Activated T-cell treated with anti-CD3 and anti-CD28 coated beads, Interleukin-2, amount 50 U/mL, for 4 hours (primary cell): Measurements from ENCODE around the gene ARHGEF1. TPM values are rescaled to one million over a fixed set of nuclear protein-coding genes. Genes with fewer than 3 reads are reported as not detected.

ENCODE experiments used
- ATAC-seq, 2 donors: fragments of 200-7000 bp; cut with Tn5 transposase; one replicate each; pipeline ENCODE4 v1.10.0; 2021
- DNase-seq: peaks from one replicate; pipeline ENCODE4 v3.0.0-alpha.2; 2020
- H3K27me3 Mint-ChIP-seq: one replicate; pipeline ENCODE4 v1.8.0; 2021; ENCODE audit warnings: low read depth, mixed read lengths
- H3K36me3 Mint-ChIP-seq: one replicate; pipeline ENCODE4 v1.8.0; 2022; ENCODE audit warnings: mixed read lengths; ENCODE audit not compliant: insufficient read depth
- H3K4me1 Mint-ChIP-seq: one replicate; pipeline ENCODE4 v1.8.0; 2021; ENCODE audit warnings: low read depth, mixed read lengths
- H3K4me3 Mint-ChIP-seq: one replicate; pipeline ENCODE4 v1.8.0; 2021; ENCODE audit warnings: mild to moderate bottlenecking, moderate library complexity, mixed read lengths
- H3K9me3 Mint-ChIP-seq: one replicate; pipeline ENCODE4 v1.8.0; 2021; ENCODE audit warnings: mixed read lengths
- total RNA-seq, 3 donors: library from RNA; stranded (reverse); gene quantifications; one replicate each; pipeline ENCODE4 v1.2.1, GENCODE V29; 2021

ARHGEF1 gene, protein sequence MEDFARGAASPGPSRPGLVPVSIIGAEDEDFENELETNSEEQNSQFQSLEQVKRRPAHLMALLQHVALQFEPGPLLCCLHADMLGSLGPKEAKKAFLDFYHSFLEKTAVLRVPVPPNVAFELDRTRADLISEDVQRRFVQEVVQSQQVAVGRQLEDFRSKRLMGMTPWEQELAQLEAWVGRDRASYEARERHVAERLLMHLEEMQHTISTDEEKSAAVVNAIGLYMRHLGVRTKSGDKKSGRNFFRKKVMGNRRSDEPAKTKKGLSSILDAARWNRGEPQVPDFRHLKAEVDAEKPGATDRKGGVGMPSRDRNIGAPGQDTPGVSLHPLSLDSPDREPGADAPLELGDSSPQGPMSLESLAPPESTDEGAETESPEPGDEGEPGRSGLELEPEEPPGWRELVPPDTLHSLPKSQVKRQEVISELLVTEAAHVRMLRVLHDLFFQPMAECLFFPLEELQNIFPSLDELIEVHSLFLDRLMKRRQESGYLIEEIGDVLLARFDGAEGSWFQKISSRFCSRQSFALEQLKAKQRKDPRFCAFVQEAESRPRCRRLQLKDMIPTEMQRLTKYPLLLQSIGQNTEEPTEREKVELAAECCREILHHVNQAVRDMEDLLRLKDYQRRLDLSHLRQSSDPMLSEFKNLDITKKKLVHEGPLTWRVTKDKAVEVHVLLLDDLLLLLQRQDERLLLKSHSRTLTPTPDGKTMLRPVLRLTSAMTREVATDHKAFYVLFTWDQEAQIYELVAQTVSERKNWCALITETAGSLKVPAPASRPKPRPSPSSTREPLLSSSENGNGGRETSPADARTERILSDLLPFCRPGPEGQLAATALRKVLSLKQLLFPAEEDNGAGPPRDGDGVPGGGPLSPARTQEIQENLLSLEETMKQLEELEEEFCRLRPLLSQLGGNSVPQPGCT
- 100 to 1,000 TPM; 286 to 314 (median 301) TPM for total RNA-seq

DNA sequence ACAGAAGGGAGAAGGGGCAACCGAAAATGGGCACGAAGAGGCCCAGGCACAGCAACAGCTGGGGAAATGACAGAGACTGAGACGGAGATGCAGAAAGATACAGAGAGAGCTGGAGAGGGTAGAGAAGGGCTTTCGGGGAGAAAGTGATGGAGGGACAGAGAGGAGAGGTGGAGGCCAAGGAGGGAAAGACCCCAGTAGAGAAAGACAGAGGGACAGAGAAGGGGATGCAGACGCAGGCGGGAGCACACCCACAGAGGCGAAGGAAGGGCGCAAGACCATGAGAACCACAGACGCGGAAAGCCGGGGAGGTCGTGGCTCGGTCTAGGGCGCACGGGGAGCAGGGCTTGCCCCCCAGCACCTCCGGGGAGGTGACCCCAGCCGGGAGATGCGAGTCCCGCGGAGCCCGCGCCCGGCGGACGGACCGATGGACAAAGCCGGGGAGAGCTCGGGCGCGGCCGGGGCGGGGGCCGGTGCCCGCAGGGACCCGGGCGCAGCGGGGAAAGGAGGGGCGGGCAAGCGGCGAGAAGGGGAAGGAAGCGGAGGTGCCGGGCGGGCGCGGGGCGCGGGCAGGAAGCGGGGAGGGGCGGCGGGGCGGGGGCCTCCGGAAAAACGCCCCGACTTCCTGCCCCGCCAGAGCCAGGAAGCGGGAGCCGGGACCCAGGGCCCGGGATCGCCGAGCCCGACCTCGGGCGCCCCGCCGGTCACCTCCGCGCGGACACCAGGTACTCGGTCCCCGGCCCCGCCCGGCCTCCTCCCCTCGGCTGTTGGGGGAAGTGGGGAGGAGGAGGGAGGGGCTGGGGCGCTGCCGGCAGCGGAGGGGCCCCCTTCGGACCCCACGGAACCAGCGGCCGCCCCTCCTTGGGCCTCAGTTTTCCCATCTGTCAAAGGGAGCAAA, at the start of gene ARHGEF1:
Gene ARHGEF1, plus strand, starts transcription at position 617 of the 895 bp plus-strand sequence. CDS start 4,899 bp downstream, outside the sequence.
- DNase-seq (peak; percentile 46), ATAC-seq (peak in 1 of 2 donors; percentile 5)
- Mint-ChIP-seq H3K4me3 (peak within 1 kb of the TSS; percentile 99), H3K36me3 (peaks cover 4% of the 10 kb centered on the region), H3K4me1 (peaks cover 65% of the 10 kb centered on the region), H3K9me3 (no peaks in the 10 kb centered on the region), H3K27me3 (no peaks in the 10 kb centered on the region)

DNA sequence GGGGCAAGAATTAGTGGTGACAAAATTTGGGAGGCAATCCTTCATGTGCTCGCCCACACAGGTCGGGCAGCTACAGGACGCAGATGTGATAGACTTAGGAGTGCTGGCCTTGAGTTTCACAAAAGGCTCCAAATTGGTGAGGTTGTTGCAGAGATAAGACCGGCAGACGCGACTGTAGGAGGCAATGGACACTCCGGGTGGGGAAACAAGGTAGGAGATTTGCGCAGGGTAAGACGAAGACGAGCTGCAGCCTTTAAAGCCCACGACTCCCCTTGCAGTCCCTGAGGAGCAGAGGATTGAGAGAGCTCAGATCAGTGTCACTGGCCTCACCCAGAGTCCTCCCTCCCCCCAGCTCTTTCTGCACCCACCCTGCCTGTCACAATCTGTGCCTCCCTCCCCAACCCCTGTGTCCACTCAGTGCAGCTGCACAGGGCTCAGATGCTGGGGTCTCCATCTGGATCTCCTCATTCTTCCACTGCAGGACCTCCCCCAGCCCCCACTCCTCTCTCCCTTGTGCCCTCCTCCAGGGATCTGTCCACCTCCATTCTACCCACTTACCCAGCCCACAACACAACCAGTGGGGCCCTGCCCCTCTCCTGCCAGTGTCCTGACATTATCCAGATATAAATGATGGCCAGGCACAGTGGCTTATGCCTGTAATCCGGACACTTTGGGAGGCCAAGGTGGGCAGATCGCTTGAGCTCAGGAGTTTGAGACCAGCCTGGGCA, 44.8 kb upstream of the ARHGEF1 start:
- no peak overlapping the region for H3K4me3 Mint-ChIP-seq
- no peaks in the 10 kb centered on the region for H3K9me3 Mint-ChIP-seq
- ATAC-seq (no peak), DNase-seq (no peak)
- H3K36me3 Mint-ChIP-seq, result no peaks in the 10 kb centered on the region
- H3K4me1 Mint-ChIP-seq, result peaks cover 1% of the 10 kb centered on the region
- H3K27me3 Mint-ChIP-seq, result peaks cover 19% of the 10 kb centered on the region

DNA sequence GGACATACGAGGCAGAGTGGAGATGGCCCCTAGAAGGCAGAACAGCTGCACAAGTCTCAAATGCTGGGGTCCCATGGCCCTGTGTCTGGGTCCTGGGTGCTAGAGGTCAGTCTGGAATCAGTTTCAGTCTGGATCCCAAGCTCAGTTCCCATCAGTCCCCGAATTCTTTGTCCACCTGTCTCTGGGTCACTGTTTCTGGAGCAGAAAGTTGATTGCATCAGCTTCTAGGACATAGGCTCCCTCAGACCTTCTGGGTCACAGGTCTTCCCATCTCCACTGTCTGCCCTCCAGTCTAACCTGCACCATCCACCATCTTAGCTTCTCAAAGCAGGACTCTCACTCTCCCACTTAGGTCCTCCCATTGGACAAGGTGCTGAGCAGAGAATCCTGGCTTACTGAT, 43.8 kb upstream of the ARHGEF1 start:
- Mint-ChIP-seq H3K4me1 (peaks cover 1% of the 10 kb centered on the region), H3K4me3 (no peak overlapping the region), H3K36me3 (no peaks in the 10 kb centered on the region), H3K27me3 (peaks cover 19% of the 10 kb centered on the region), H3K9me3 (no peaks in the 10 kb centered on the region)
- no peak for ATAC-seq
- DNase-seq, result no peak

- Mint-ChIP-seq H3K9me3 (no peaks in the 10 kb centered on the region), H3K4me3 (no peak overlapping the region), H3K36me3 (no peaks in the 10 kb centered on the region), H3K27me3 (peaks cover 6% of the 10 kb centered on the region), H3K4me1 (no peaks in the 10 kb centered on the region)
- no peak for DNase-seq
- no peak for ATAC-seq
These were observed 39.6 kb upstream of the ARHGEF1 start for GRCh38 chr19:41843371-41843770.

DNA sequence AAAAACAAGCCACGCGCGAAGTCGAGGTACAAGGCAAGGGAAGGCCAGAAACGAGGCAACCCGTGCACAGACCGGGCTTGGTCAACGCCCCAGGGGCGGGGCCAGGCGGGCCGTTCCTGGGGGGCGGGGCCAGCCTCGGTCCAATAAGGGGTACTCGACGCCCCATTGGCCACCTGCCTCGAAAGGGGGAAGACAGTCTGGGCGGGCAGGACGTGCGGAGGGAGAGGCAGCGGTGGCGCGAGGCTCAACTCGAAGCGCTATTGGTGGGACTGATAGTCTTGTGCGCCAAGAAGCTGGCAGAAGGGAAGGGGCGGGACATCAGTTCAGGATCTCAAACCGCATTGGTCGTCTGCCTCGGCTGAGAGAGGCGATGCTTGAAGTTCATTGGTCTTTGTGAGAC, 38.4 kb upstream of the ARHGEF1 start, which contains the start of gene LYPD4:
Gene LYPD4, minus strand, starts transcription at position 83 of the 400 bp plus-strand sequence. CDS start 5,398 bp downstream, outside the sequence.
- Mint-ChIP-seq H3K4me3 (no peak within 1 kb of the TSS), H3K4me1 (no peaks in the 10 kb centered on the region), H3K9me3 (no peaks in the 10 kb centered on the region), H3K36me3 (no peaks in the 10 kb centered on the region), H3K27me3 (peaks cover 3% of the 10 kb centered on the region)
- peak in 1 of 2 donors; percentile 37 for ATAC-seq
- no peak for DNase-seq

GRCh38 chr19:41845001-41845050, 38.2 kb upstream of the ARHGEF1 start, which contains the start of gene DMRTC2:
TSS of gene DMRTC2 (plus strand) at chr19:41845042. CDS start at chr19:41847429, 2,387 bp downstream.
- no peak within 1 kb of the TSS for H3K4me3 Mint-ChIP-seq

DNA sequence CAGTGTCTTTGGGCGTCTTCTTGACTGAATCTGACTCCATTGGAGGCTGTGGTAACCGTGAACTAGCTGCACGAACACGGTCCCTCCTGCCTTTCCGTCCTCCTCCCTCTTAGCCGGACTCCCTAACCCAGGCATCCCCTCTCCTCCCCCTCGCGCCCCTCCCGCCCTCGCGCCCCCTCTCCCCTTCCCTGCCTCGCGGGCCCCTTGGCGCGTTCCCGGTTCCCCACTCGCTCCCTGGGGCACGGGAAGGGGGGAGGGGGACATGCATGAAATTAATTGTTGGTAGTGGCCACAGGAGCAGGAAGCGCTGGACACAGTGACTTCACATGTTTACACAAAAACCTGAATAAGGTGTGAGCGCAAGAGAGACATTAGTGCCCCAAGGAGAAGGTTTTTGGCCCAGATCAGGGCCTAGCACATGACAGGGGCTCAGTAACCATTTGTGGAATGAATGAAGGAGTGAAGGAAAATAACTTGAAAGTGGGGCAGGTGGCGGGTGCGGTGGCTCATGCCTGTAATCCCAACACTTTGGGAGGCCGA, 37.9 kb upstream of the ARHGEF1 start:
- H3K9me3 Mint-ChIP-seq, result no peaks in the 10 kb centered on the region
- no peaks in the 10 kb centered on the region for H3K36me3 Mint-ChIP-seq
- ATAC-seq (no peak), DNase-seq (no peak)
- no peak overlapping the region for H3K4me3 Mint-ChIP-seq
- H3K4me1 Mint-ChIP-seq, result no peaks in the 10 kb centered on the region
- H3K27me3 Mint-ChIP-seq, result peaks cover under 1% of the 10 kb centered on the region

More at GRCh38 chr19:41845001-41845050, 38.2 kb upstream of the ARHGEF1 start, which contains the start of gene DMRTC2:
- Mint-ChIP-seq H3K27me3 (peaks cover 3% of the 10 kb centered on the region), H3K9me3 (no peaks in the 10 kb centered on the region), H3K36me3 (no peaks in the 10 kb centered on the region), H3K4me1 (no peaks in the 10 kb centered on the region)
- ATAC-seq (no peak), DNase-seq (no peak)

DNA sequence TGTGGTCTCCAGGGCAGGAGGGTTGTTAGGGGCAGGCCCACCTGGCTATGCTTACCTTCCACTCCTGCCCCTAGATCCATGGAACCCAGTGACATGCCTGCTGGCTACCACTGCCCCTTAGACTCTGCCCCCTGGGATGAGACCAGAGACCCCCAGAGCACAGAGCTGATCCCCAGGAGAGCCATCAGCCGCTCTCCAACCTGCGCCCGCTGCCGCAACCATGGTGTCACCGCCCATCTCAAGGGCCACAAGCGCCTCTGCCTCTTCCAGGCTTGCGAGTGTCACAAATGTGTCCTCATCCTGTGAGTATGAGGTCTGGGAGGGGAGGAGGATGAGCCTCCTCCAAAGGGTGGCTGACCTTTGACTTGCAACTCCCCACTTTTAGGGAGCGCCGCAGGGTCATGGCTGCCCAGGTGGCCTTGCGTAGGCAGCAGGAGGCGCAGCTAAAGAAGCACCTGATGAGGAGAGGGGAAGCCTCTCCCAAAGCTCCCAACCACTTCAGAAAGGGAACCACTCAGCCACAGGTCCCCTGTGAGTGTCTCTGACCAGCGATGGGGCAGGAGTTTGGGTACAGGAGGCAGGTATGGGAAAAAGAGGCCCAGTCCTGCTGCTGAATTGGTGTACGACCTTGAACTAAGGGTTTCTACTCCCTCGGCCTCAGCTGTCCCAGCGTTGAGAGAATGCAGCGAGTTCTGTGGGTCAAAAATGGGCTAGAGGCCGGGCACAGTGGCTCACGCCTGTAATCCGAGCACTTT, 35.5 kb upstream of the ARHGEF1 start:
- Mint-ChIP-seq H3K9me3 (no peaks in the 10 kb centered on the region), H3K4me3 (no peak overlapping the region), H3K27me3 (peaks cover 3% of the 10 kb centered on the region), H3K4me1 (no peaks in the 10 kb centered on the region), H3K36me3 (no peaks in the 10 kb centered on the region)
- ATAC-seq (no peak), DNase-seq (no peak)

DNA sequence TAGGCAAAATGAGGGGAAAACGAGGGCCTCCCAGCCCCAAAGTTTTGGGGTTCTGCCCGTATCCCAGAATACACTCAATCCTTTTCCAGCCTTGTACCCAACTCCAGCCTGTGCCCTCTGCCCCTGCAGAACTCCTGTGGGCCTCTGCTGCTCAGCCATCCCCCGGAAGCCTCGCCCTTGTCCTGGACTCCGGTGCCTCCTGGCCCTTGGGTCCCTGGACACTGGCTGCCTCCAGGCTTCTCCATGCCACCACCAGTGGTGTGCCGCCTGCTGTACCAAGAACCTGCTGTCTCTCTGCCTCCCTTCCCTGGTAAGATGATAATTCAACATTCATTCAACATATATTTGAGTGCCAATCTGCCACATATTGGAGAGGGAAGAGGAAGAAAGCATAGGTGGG, 34.3 kb upstream of the ARHGEF1 start:
- no peaks in the 10 kb centered on the region for H3K9me3 Mint-ChIP-seq
- peaks cover 3% of the 10 kb centered on the region for H3K27me3 Mint-ChIP-seq
- DNase-seq (no peak), ATAC-seq (no peak)
- H3K36me3 Mint-ChIP-seq, result no peaks in the 10 kb centered on the region
- H3K4me1 Mint-ChIP-seq, result no peaks in the 10 kb centered on the region
- H3K4me3 Mint-ChIP-seq, result no peak overlapping the region

DNA sequence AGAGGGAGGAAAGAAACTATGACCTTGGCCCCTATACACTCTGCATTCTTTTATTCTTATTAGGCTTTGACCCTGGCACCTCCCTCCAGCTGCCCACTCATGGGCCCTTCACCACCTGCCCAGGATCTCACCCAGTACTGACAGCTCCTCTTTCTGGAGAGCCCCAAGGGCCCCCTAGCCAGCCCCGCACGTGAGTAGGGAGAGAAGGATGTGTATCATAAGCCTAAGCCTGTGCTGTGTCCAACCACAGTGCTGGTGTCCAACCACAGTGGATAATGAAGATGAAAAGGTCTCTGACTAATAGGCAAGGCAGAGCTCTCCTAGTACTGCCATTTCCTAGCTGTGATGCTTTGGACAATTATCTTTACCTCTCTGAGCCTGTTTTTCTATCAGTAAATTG, 33.9 kb upstream of the ARHGEF1 start:
- Mint-ChIP-seq H3K4me1 (no peaks in the 10 kb centered on the region), H3K4me3 (no peak overlapping the region)

DNA sequence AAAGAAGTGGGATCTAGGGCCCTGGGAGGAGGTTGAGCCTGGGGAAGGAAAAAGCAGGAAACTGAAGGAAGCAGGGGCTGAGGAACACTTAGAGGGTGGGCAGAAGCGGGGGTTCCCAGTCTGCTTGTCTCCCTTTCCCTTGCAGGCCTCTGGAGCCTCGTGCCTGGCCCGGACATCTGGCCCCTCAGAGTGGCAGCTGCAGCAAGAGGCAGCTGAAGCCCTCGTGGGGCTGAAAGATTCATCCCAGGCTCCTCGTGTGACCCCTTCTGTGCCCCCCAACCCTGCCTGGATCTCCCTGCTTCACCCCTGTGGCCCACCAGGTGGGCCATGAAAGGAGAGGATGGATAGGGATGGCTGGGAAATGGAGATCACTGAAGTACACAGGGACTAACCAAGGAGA, 32.6 kb upstream of the ARHGEF1 start:
- ATAC-seq (no peak), DNase-seq (no peak)
- Mint-ChIP-seq H3K36me3 (no peaks in the 10 kb centered on the region), H3K4me1 (no peaks in the 10 kb centered on the region), H3K27me3 (peaks cover 3% of the 10 kb centered on the region), H3K9me3 (no peaks in the 10 kb centered on the region), H3K4me3 (no peak overlapping the region)

More for the DNA sequence above, 33.9 kb upstream of the ARHGEF1 start:
- no peaks in the 10 kb centered on the region for H3K36me3 Mint-ChIP-seq
- H3K9me3 Mint-ChIP-seq, result no peaks in the 10 kb centered on the region
- no peak for DNase-seq
- no peak for ATAC-seq
- H3K27me3 Mint-ChIP-seq, result peaks cover 3% of the 10 kb centered on the region

- Mint-ChIP-seq H3K9me3 (no peaks in the 10 kb centered on the region), H3K4me1 (no peaks in the 10 kb centered on the region), H3K36me3 (no peaks in the 10 kb centered on the region), H3K27me3 (peaks cover 5% of the 10 kb centered on the region), H3K4me3 (no peak overlapping the region)
- DNase-seq (no peak), ATAC-seq (no peak)
These were observed 31.5 kb upstream of the ARHGEF1 start for GRCh38 chr19:41851456-41851855.

- Mint-ChIP-seq H3K9me3 (no peaks in the 10 kb centered on the region), H3K27me3 (peaks cover 5% of the 10 kb centered on the region), H3K4me3 (no peak overlapping the region), H3K4me1 (no peaks in the 10 kb centered on the region), H3K36me3 (no peaks in the 10 kb centered on the region)
- ATAC-seq (no peak), DNase-seq (no peak)
These were observed 29.6 kb upstream of the ARHGEF1 start for GRCh38 chr19:41853344-41853743.
